Tibial artery (tissue), 4 donors: ENCODE measurements around the gene PAQR5.

Experiments
- DNase-seq, 2 donors: peaks; one replicate each; pipeline ENCODE4 v3.0.0-alpha.2; 2019
- H3K27ac ChIP-seq, 2 donors: fragments of 200-600 bp; sonication (generic) in 1 of 2; 1 replicate in 1 of 2; 2 replicates in 1 of 2; pipeline ENCODE4 v1.5.1; 2018 to 2019; ENCODE audit warnings: mild to moderate bottlenecking in 1 of 2
- H3K27me3 ChIP-seq, 2 donors: fragments of 200-600 bp; sonication (generic) in 1 of 2; one replicate each; pipeline versions ENCODE4 v1.5.1 to v1.6.0; 2016 to 2019
- H3K36me3 ChIP-seq, 3 donors: fragments of 200-600 bp; sonication (generic) in 2 of 3; one replicate each; pipeline ENCODE4 v1.5.1; 2016 to 2019; ENCODE audit warnings: mild to moderate bottlenecking in 2 of 3
- H3K4me1 ChIP-seq, 4 donors: fragments of 200-600 bp; sonication (generic) in 2 of 4; 1 replicate in 3 of 4; 2 replicates in 1 of 4; pipeline ENCODE4 v1.5.1; 2016 to 2019
- H3K4me3 ChIP-seq, 2 donors: fragments of 200-600 bp; sonication (generic) in 1 of 2; 1 replicate in 1 of 2; 2 replicates in 1 of 2; pipeline ENCODE4 v1.5.1; 2018 to 2019; ENCODE audit warnings: mild to moderate bottlenecking in 2 of 2
- H3K9me3 ChIP-seq, 3 donors: fragments of 200-600 bp; sonication (generic) in 1 of 3; one replicate each; pipeline ENCODE4 v1.5.1; 2016 to 2019
- CTCF ChIP-seq, 2 experiments: fragments of 200-600 bp in 1 of 2; fragments of 450-650 bp in 1 of 2; IDR thresholded peaks; one replicate each; pipeline ENCODE4 v1.5.1; 2017 to 2019; ENCODE audit warnings: antibody characterized with exemption in 2 of 2, mild to moderate bottlenecking in 1 of 2, moderate library complexity in 1 of 2
- intact Hi-C: fragments of 100-400 bp; cut with DNase I; formaldehyde crosslinking; loops from one replicate; pipeline ENCODE4 v1.15.0; 2023; ENCODE audit warnings: low total_unique reads

The PAQR5 gene

GRCh38 chr15:69280783-69281182 lies 17.9 kb upstream of the PAQR5 start:
- intact Hi-C loops: no loop called here
- Histone ChIP-seq H3K27ac (no peak overlapping the region), H3K27me3 (peaks cover 0 to 5% of the 10 kb centered on the region in 2 donors), H3K4me1 (no peaks in the 10 kb centered on the region), H3K36me3 (no peaks in the 10 kb centered on the region), H3K4me3 (no peak overlapping the region), H3K9me3 (no peaks in the 10 kb centered on the region)
- TF ChIP-seq CTCF (IDR thresholded peaks at IDR 0.05): no peak
- no peak for DNase-seq

- no peak for TF ChIP-seq CTCF (IDR thresholded peaks at IDR 0.05)
- Histone ChIP-seq H3K36me3 (no peaks in the 10 kb centered on the region), H3K4me1 (no peaks in the 10 kb centered on the region), H3K27me3 (peaks cover 0 to 5% of the 10 kb centered on the region in 2 donors), H3K4me3 (no peak overlapping the region), H3K9me3 (no peaks in the 10 kb centered on the region), H3K27ac (no peak overlapping the region)
- intact Hi-C loops: no loop called here
- DNase-seq: no peak
Measured at GRCh38 chr15:69282104-69282743, 16.5 kb upstream of the PAQR5 start.

GRCh38 chr15:69285834-69286233 lies 12.9 kb upstream of the PAQR5 start:
- intact Hi-C loops: no loop called here
- peaks cover 0 to 5% of the 10 kb centered on the region in 2 donors for H3K27me3 ChIP-seq
- DNase-seq: no peak
- no peaks in the 10 kb centered on the region for H3K36me3 ChIP-seq
- TF ChIP-seq CTCF (IDR thresholded peaks at IDR 0.05): no peak
- H3K4me3 ChIP-seq: no peak overlapping the region
- H3K9me3 ChIP-seq: no peaks in the 10 kb centered on the region
- H3K27ac ChIP-seq: no peak overlapping the region
- no peaks in the 10 kb centered on the region for H3K4me1 ChIP-seq

- no peaks in the 10 kb centered on the region for H3K27me3 ChIP-seq
- no peaks in the 10 kb centered on the region for H3K9me3 ChIP-seq
- no peaks in the 10 kb centered on the region for H3K4me1 ChIP-seq
- no peak overlapping the region for H3K27ac ChIP-seq
- no peak overlapping the region for H3K4me3 ChIP-seq
- TF ChIP-seq CTCF (IDR thresholded peaks at IDR 0.05): no peak
- no peak for DNase-seq
- intact Hi-C loops: no loop called here
- no peaks in the 10 kb centered on the region for H3K36me3 ChIP-seq
Measured at GRCh38 chr15:69288011-69288410, 10.7 kb upstream of the PAQR5 start.

- DNase-seq: no peak
- Histone ChIP-seq H3K27ac (no peak overlapping the region), H3K36me3 (no peaks in the 10 kb centered on the region), H3K4me1 (no peaks in the 10 kb centered on the region), H3K9me3 (no peaks in the 10 kb centered on the region), H3K4me3 (no peak overlapping the region), H3K27me3 (no peaks in the 10 kb centered on the region)
- no peak for TF ChIP-seq CTCF (IDR thresholded peaks at IDR 0.05)
- intact Hi-C loops: no loop called here
Measured at GRCh38 chr15:69288531-69289341, 10.0 kb upstream of the PAQR5 start.
